A673 (cell line): ENCODE measurements around the gene LRRC66.

Experiments used
- EZH2 ChIP-seq: fragments of 200-600 bp; sonication (generic); IDR thresholded peaks from 2 replicates; pipeline ENCODE4 v1.6.1; 2017; ENCODE audit warnings: borderline replicate concordance, low read depth, mild to moderate bottlenecking, mixed read lengths, antibody characterized with exemption, low read length; ENCODE audit not compliant: poor library complexity, severe bottlenecking
- TF ChIP-seq, protein P1 (sequence below): fragments of 300-800, 200-600 bp; sonication (generic); conservative IDR thresholded peaks from 2 replicates; pipeline ENCODE4 v1.5.1; 2017; ENCODE audit warnings: low read depth, mild to moderate bottlenecking, antibody characterized with exemption, low read length, moderate library complexity, mixed read lengths

DNA sequence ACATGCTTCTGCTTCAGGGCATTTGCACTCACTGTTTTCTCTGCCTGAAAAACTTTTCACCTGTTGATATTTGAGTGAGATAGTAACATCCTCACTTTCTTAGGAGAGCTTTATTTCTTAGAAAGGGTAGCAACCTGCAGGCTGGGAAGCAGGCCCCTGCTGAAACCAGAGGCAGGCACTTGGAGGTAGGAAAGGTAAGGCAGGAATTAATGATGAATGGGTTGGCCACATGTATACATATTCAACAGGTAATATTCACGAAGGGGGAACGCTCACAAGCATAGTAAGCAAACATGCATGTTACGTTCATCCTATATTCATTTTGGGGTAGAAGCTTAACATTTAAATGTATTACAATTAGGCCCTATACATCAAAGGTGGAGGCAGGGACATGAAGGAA lies 34.1 kb upstream of the LRRC66 start:
- TF ChIP-seq, protein P1, sequence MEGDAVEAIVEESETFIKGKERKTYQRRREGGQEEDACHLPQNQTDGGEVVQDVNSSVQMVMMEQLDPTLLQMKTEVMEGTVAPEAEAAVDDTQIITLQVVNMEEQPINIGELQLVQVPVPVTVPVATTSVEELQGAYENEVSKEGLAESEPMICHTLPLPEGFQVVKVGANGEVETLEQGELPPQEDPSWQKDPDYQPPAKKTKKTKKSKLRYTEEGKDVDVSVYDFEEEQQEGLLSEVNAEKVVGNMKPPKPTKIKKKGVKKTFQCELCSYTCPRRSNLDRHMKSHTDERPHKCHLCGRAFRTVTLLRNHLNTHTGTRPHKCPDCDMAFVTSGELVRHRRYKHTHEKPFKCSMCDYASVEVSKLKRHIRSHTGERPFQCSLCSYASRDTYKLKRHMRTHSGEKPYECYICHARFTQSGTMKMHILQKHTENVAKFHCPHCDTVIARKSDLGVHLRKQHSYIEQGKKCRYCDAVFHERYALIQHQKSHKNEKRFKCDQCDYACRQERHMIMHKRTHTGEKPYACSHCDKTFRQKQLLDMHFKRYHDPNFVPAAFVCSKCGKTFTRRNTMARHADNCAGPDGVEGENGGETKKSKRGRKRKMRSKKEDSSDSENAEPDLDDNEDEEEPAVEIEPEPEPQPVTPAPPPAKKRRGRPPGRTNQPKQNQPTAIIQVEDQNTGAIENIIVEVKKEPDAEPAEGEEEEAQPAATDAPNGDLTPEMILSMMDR: no peak
- TF ChIP-seq EZH2: no peak
